IMR-90 (cell line): Measurements from ENCODE around the gene CDC14A. TPM values are rescaled to one million over a fixed set of nuclear protein-coding genes. Genes with fewer than 3 reads are reported as not detected.

Experiments used
- ATAC-seq: fragments of 200-7000 bp; cut with Tn5 transposase; 2 replicates; pipeline ENCODE4 v1.9.1; 2020; ENCODE audit warnings: low read depth, mild to moderate bottlenecking, moderate library complexity
- BruUV-seq: library from RNA; stranded (reverse); fragments of 400-500 nt; replicated peaks from 2 replicates; lab custom pipeline; 2021; lab: Mats Ljungman, UMichigan
- CTCF ChIA-PET: fragments of 300-600 bp; formaldehyde crosslinking; extraction: SDS; loops from one replicate; lab custom pipeline; 2021; ENCODE audit warnings: antibody characterized with exemption; lab: Yijun Ruan, JAX
- POLR2A ChIA-PET: fragments of 300-600 bp; sonication (Branson Sonifier 250); formaldehyde crosslinking; loops from one replicate; lab custom pipeline; 2022; ENCODE audit warnings: antibody characterized with exemption; ENCODE audit not compliant: unreplicated experiment; lab: Charles Lee
- DNase-seq: peaks from one replicate; pipeline ENCODE4 v3.0.0; 2013
- H2AFZ ChIP-seq: replicated peaks from 2 replicates; pipeline ENCODE3; 2013; ENCODE audit warnings: low read length, mild to moderate bottlenecking; ENCODE audit not compliant: poor library complexity
- H2AK5ac ChIP-seq: 2 replicates; pipeline ENCODE4 v1.6.1; 2013; ENCODE audit warnings: low read depth, low read length, inconsistent platforms
- H2AK9ac ChIP-seq: replicated peaks from 2 replicates; pipeline ENCODE3; 2013; ENCODE audit warnings: mild to moderate bottlenecking, low read depth, low read length, moderate library complexity; ENCODE audit not compliant: poor library complexity
- H2BK120ac ChIP-seq: 2 replicates; pipeline ENCODE4 v1.6.1; 2013; ENCODE audit warnings: low read depth, low read length, inconsistent platforms
- H2BK15ac ChIP-seq: 3 replicates; pipeline ENCODE4 v1.6.1; 2013; ENCODE audit warnings: low read depth, low read length, inconsistent platforms
- H2BK20ac ChIP-seq: 2 replicates; pipeline ENCODE4 v1.6.1; 2013; ENCODE audit warnings: low read depth, mild to moderate bottlenecking, inconsistent platforms, low read length, moderate library complexity
- H2BK5ac ChIP-seq: 2 replicates; pipeline ENCODE4 v1.6.1; 2013; ENCODE audit warnings: mild to moderate bottlenecking, low read depth, low read length, inconsistent platforms; ENCODE audit not compliant: poor library complexity, severe bottlenecking
- H3K14ac ChIP-seq: replicated peaks from 2 replicates; pipeline ENCODE4 v1.6.1; 2013; ENCODE audit warnings: low read depth, low read length, inconsistent platforms
- H3K18ac ChIP-seq: 2 replicates; pipeline ENCODE4 v1.6.1; 2013; ENCODE audit warnings: low read depth, low read length, control low read depth
- H3K23ac ChIP-seq: 2 replicates; pipeline ENCODE4 v1.6.1; 2013; ENCODE audit warnings: low read depth, low read length, inconsistent platforms
- H3K27ac ChIP-seq: 2 replicates; pipeline ENCODE4 v1.5.1; 2013; ENCODE audit warnings: mild to moderate bottlenecking, control low read depth, low read length; ENCODE audit not compliant: insufficient read depth
- H3K27me3 ChIP-seq: 2 replicates; pipeline ENCODE4 v1.6.1; 2013; ENCODE audit warnings: low read length; ENCODE audit not compliant: control insufficient read depth, insufficient read depth
- H3K36me3 ChIP-seq: 2 replicates; pipeline ENCODE4 v1.6.1; 2013; ENCODE audit warnings: low read length, mixed read lengths; ENCODE audit not compliant: control insufficient read depth, insufficient read depth
- H3K4ac ChIP-seq: 2 replicates; pipeline ENCODE4 v1.6.1; 2013; ENCODE audit warnings: low read depth, low read length, inconsistent platforms
- H3K4me1 ChIP-seq: 2 replicates; pipeline ENCODE4 v1.6.1; 2013; ENCODE audit warnings: low read length, mixed read lengths; ENCODE audit not compliant: control insufficient read depth, insufficient read depth
- H3K4me2 ChIP-seq: 2 replicates; pipeline ENCODE4 v1.6.1; 2013; ENCODE audit warnings: low read depth, mild to moderate bottlenecking, control low read depth, low read length, moderate library complexity
- H3K4me3 ChIP-seq: 2 replicates; pipeline ENCODE4 v1.5.1; 2013; ENCODE audit warnings: low read depth, mild to moderate bottlenecking, control low read depth, low read length, moderate library complexity; ENCODE audit not compliant: insufficient read depth
- H3K56ac ChIP-seq: 2 replicates; pipeline ENCODE4 v1.6.1; 2013; ENCODE audit warnings: low read length, inconsistent platforms; ENCODE audit not compliant: insufficient read depth; ENCODE audit errors: extremely low read depth
- H3K79me1 ChIP-seq, 2 experiments: 2 replicates each; pipeline ENCODE4 v1.6.1; 2013; ENCODE audit warnings: low read length in 2 of 2, inconsistent platforms in 1 of 2, low read depth in 1 of 2
- H3K9ac ChIP-seq: 2 replicates; pipeline ENCODE4 v1.6.1; 2013; ENCODE audit warnings: low read depth, low read length, control low read depth
- H3K9me1 ChIP-seq: 2 replicates; pipeline ENCODE4 v1.6.1; 2013; ENCODE audit warnings: low read length, inconsistent platforms; ENCODE audit not compliant: insufficient read depth
- H3K9me3 ChIP-seq: 2 replicates; pipeline ENCODE4 v1.6.1; 2013; ENCODE audit warnings: low read length; ENCODE audit not compliant: control insufficient read depth, insufficient read depth
- H4K20me1 ChIP-seq: 2 replicates; pipeline ENCODE4 v1.6.1; 2013; ENCODE audit warnings: low read length, inconsistent platforms; ENCODE audit not compliant: insufficient read depth
- H4K5ac ChIP-seq: 2 replicates; pipeline ENCODE4 v1.6.1; 2013; ENCODE audit warnings: mild to moderate bottlenecking, low read depth, low read length, control low read depth
- H4K8ac ChIP-seq, 2 experiments: 2 replicates each; pipeline ENCODE4 v1.6.1; 2013; ENCODE audit warnings: low read depth in 2 of 2, low read length in 2 of 2, control low read depth in 1 of 2, inconsistent platforms in 1 of 2
- H4K91ac ChIP-seq: 2 replicates; pipeline ENCODE4 v1.6.1; 2013; ENCODE audit warnings: low read depth, low read length, inconsistent platforms; ENCODE audit not compliant: insufficient read depth
- BHLHE40 ChIP-seq: fragments of 150-350 bp; IDR thresholded peaks from 2 replicates; pipeline ENCODE4 v1.6.1; 2016; ENCODE audit warnings: mild to moderate bottlenecking, low read depth, low read length
- CEBPB ChIP-seq: IDR thresholded peaks from 2 replicates; pipeline ENCODE4 v1.6.1; 2012; ENCODE audit warnings: low read depth, low read length, improper control_type of control experiment
- CHD1 ChIP-seq: IDR thresholded peaks from 2 replicates; pipeline ENCODE4 v1.6.1; 2012; ENCODE audit warnings: low read depth, low read length, improper control_type of control experiment
- FOS ChIP-seq: fragments of 150-350 bp; IDR thresholded peaks from 2 replicates; pipeline ENCODE4 v1.6.1; 2016; ENCODE audit warnings: low read depth, low read length
- MAFK ChIP-seq: IDR thresholded peaks from 2 replicates; pipeline ENCODE4 v1.6.1; 2012; ENCODE audit warnings: low read depth, low read length, improper control_type of control experiment
- MAZ ChIP-seq: IDR thresholded peaks from 2 replicates; pipeline ENCODE4 v1.6.1; 2012; ENCODE audit warnings: low read depth, mild to moderate bottlenecking, low read length, improper control_type of control experiment, moderate library complexity, borderline replicate concordance
- MXI1 ChIP-seq: IDR thresholded peaks from 2 replicates; pipeline ENCODE4 v1.6.1; 2012; ENCODE audit warnings: low read depth, mild to moderate bottlenecking, low read length, moderate library complexity, borderline replicate concordance
- NFE2L2 ChIP-seq: fragments of 150-350 bp; IDR thresholded peaks from 2 replicates; pipeline ENCODE4 v1.6.1; 2016; ENCODE audit warnings: low read depth, mild to moderate bottlenecking, low read length
- POLR2A ChIP-seq: IDR thresholded peaks from 2 replicates; pipeline ENCODE4 v1.6.1; 2012; ENCODE audit warnings: mild to moderate bottlenecking, low read depth, low read length
- RAD21 ChIP-seq: IDR thresholded peaks from 2 replicates; pipeline ENCODE4 v1.6.1; 2012; ENCODE audit warnings: low read length, improper control_type of control experiment
- RCOR1 ChIP-seq: IDR thresholded peaks from 2 replicates; pipeline ENCODE4 v1.6.1; 2012; ENCODE audit warnings: mild to moderate bottlenecking, low read length, improper control_type of control experiment; ENCODE audit not compliant: insufficient replicate concordance
- RFX5 ChIP-seq: IDR thresholded peaks from 2 replicates; pipeline ENCODE4 v1.8.0; 2012; ENCODE audit warnings: low read depth, mild to moderate bottlenecking, low read length, moderate library complexity
- SMC3 ChIP-seq: fragments of 150-350 bp; IDR thresholded peaks from 2 replicates; pipeline ENCODE4 v1.6.1; 2016; ENCODE audit warnings: low read depth, mild to moderate bottlenecking, antibody characterized with exemption, low read length, moderate library complexity
- WGBS, 2 experiments: methylation state at CpG; one replicate each; pipeline versions ENCODE4 v1.1.5 to v1.1.7; 2013; ENCODE audit warnings: missing lambda C conversion rate in 2 of 2; ENCODE audit not compliant: insufficient read length in 1 of 2; ENCODE audit errors: extremely low coverage in 2 of 2; 5-methylcytosine and 5-hydroxymethylcytosine counted together
- dilution Hi-C: fragments of 300-500 bp; cut with HindIII; formaldehyde crosslinking; loops from one replicate; pipeline ENCODE4 v1.14.3; 2018; ENCODE audit warnings: low sequenced_read_pairs; ENCODE audit not compliant: unreplicated experiment
- in situ Hi-C: fragments of 300-500 bp; cut with MboI; formaldehyde crosslinking; loops from 3 replicates; pipeline ENCODE4 v1.14.3; 2019; ENCODE audit warnings: low sequenced_read_pairs, inconsistent platforms, mixed read lengths
- intact Hi-C: fragments of 100-400 bp; cut with micrococcal nuclease; formaldehyde crosslinking; loops from 2 replicates; pipeline ENCODE4 v1.10.0; 2022
- polyA plus RNA-seq, 3 experiments: library from polyadenylated mRNA; depleted of rRNA; stranded (reverse); fragments of >200 nt; gene quantifications; 2 replicates each; pipeline ENCODE4 v1.2.3, GENCODE V29; 2012; ENCODE audit warnings: low replicate concordance in 1 of 3
- total RNA-seq: library from RNA; depleted of rRNA; stranded (reverse); fragments of >200 nt; gene quantifications from 2 replicates; pipeline ENCODE4 v1.2.3, GENCODE V29; 2012
- TF ChIP-seq, protein P1 (sequence below): fragments of 150-350 bp; IDR thresholded peaks from 2 replicates; pipeline ENCODE4 v1.6.1; 2016; ENCODE audit warnings: low read depth, mild to moderate bottlenecking, low read length, moderate library complexity, borderline replicate concordance
- TF ChIP-seq, protein P2 (sequence below): conservative IDR thresholded peaks from 2 replicates; pipeline ENCODE4 v1.5.1; 2012; ENCODE audit warnings: mild to moderate bottlenecking, low read depth, low read length, improper control_type of control experiment
- TF ChIP-seq, protein P3 (sequence below): fragments of 150-350 bp; IDR thresholded peaks from 2 replicates; pipeline ENCODE4 v1.6.1; 2017; ENCODE audit warnings: mild to moderate bottlenecking, antibody characterized with exemption, low read length, low read depth

The CDC14A gene
- total and polyA plus RNA-seq, 2 of the 4 experiments (the other 2 are of a cell fraction) = 1.7 to 3.0 TPM

DNA sequence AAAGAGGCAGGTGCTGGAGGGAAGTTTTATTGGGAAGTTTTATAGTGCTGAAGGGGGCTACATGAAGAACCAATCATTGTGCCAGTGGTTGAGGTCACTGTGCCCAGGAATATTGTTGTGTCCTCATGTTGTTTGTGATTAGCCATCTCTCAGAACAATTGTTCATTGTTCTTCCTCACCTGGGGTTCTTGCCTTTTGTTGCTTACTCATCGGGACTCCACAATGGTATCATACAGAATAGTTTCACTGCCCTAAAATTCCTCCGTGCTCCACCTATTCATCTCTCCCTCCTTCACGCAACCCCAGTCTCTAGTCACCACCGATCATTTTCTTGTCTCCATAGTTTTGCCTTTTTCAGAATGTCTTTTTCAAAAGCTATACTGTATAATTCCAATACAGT lies 38.9 kb upstream of the CDC14A start:
- H3K14ac ChIP-seq = no peak overlapping the region
- BruUV-seq = no TSS peak
- no peak overlapping the region for H3K4ac ChIP-seq
- TF ChIP-seq MAFK = no peak
- no peak for TF ChIP-seq FOS
- TF ChIP-seq RFX5 = no peak
- no peak for TF ChIP-seq CHD1
- no peak for TF ChIP-seq BHLHE40
- TF ChIP-seq RAD21 = no peak
- no peak for TF ChIP-seq CEBPB
- TF ChIP-seq SMC3 = no peak
- TF ChIP-seq, protein P1, sequence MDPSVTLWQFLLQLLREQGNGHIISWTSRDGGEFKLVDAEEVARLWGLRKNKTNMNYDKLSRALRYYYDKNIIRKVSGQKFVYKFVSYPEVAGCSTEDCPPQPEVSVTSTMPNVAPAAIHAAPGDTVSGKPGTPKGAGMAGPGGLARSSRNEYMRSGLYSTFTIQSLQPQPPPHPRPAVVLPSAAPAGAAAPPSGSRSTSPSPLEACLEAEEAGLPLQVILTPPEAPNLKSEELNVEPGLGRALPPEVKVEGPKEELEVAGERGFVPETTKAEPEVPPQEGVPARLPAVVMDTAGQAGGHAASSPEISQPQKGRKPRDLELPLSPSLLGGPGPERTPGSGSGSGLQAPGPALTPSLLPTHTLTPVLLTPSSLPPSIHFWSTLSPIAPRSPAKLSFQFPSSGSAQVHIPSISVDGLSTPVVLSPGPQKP = no peak
- no peak for TF ChIP-seq RCOR1
- TF ChIP-seq POLR2A = no peak
- TF ChIP-seq, protein P2, sequence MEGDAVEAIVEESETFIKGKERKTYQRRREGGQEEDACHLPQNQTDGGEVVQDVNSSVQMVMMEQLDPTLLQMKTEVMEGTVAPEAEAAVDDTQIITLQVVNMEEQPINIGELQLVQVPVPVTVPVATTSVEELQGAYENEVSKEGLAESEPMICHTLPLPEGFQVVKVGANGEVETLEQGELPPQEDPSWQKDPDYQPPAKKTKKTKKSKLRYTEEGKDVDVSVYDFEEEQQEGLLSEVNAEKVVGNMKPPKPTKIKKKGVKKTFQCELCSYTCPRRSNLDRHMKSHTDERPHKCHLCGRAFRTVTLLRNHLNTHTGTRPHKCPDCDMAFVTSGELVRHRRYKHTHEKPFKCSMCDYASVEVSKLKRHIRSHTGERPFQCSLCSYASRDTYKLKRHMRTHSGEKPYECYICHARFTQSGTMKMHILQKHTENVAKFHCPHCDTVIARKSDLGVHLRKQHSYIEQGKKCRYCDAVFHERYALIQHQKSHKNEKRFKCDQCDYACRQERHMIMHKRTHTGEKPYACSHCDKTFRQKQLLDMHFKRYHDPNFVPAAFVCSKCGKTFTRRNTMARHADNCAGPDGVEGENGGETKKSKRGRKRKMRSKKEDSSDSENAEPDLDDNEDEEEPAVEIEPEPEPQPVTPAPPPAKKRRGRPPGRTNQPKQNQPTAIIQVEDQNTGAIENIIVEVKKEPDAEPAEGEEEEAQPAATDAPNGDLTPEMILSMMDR = no peak
- no peak for TF ChIP-seq MAZ
- TF ChIP-seq MXI1 = no peak
- TF ChIP-seq NFE2L2 = no peak
- TF ChIP-seq, protein P3, sequence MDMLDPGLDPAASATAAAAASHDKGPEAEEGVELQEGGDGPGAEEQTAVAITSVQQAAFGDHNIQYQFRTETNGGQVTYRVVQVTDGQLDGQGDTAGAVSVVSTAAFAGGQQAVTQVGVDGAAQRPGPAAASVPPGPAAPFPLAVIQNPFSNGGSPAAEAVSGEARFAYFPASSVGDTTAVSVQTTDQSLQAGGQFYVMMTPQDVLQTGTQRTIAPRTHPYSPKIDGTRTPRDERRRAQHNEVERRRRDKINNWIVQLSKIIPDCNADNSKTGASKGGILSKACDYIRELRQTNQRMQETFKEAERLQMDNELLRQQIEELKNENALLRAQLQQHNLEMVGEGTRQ = no peak
- H3K56ac ChIP-seq = no peak overlapping the region
- no peak overlapping the region for H3K4me3 ChIP-seq
- intact Hi-C loops = no loop called here
- POLR2A ChIA-PET = no interaction called here
- H2BK5ac ChIP-seq = no peak overlapping the region
- H2AK5ac ChIP-seq = no peak overlapping the region
- no peaks in the 10 kb centered on the region for H3K79me1 ChIP-seq
- no peak overlapping the region for H2AK9ac ChIP-seq
- H3K4me2 ChIP-seq = no peak overlapping the region
- H3K9me3 ChIP-seq = no peaks in the 10 kb centered on the region; the same call in 1 of the 2 replicates
- H4K20me1 ChIP-seq = no peaks in the 10 kb centered on the region
- no peak overlapping the region for H4K91ac ChIP-seq
- no peak overlapping the region for H2BK120ac ChIP-seq
- H2BK15ac ChIP-seq = no peak overlapping the region
- peaks cover 2% of the 10 kb centered on the region; the same call in 1 of the 2 replicates for H3K27me3 ChIP-seq
- WGBS, 2 experiments = 86% methylated on average over 4 of the region's 4 CpGs; no CpG with 5 or more reads in 1 of the 2 experiments
- in situ Hi-C loops = no loop called here
- H3K9ac ChIP-seq = no peak overlapping the region
- H2AFZ ChIP-seq = no peak overlapping the region
- no peaks in the 10 kb centered on the region for H3K36me3 ChIP-seq
- CTCF ChIA-PET = no interaction called here
- DNase-seq (no peak), ATAC-seq (no peak)
- no peak overlapping the region for H4K8ac ChIP-seq
- no peak overlapping the region for H3K18ac ChIP-seq
- no peaks in the 10 kb centered on the region for H3K9me1 ChIP-seq
- dilution Hi-C loops = no loop called here
- H4K5ac ChIP-seq = no peak overlapping the region
- H3K4me1 ChIP-seq = no peaks in the 10 kb centered on the region
- no peak overlapping the region for H2BK20ac ChIP-seq
- no peak overlapping the region for H3K27ac ChIP-seq
- no peak overlapping the region for H3K23ac ChIP-seq
